GM21619 (cell line): Measurements from ENCODE around the gene SPRR4.
"Not testable (repeated sequence)": the region's sequence is repeated elsewhere in the genome, so short reads cannot be mapped to it uniquely, and the experiment has no call there.

Experiments
- ATAC-seq: cut with Tn5 transposase; IDR thresholded peaks from one replicate; pipeline ENCODE4 v1.9.1; 2021; ENCODE audit not compliant: unreplicated experiment

SPRR4 gene

GRCh38 chr1:153011235-153011758 is 40.8 kb downstream of the SPRR4 start:
- not testable (repeated sequence) for ATAC-seq

DNA sequence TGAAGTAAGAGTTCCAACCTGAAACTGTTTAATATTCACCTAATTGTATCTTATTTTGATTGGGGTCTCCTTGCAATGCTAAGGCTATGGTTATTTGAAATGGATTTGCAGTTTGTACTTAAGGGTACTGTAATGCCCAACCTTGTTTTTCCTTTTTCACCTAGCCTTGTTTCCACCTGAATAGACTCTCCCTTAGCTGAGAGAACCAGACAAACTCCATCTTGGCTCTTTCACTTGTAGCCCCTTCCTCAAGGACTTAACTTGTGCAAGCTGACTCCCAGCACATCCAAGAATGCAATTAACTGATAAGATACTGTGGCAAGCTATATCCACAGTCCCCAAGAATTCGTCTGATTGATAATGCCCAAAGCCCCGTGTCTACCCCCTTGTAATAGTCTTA is 51.4 kb downstream of the SPRR4 start:
- ATAC-seq: not testable (repeated sequence)
